ENCODE measurements around the gene AURKAIP1.

Gene AURKAIP1

DNA sequence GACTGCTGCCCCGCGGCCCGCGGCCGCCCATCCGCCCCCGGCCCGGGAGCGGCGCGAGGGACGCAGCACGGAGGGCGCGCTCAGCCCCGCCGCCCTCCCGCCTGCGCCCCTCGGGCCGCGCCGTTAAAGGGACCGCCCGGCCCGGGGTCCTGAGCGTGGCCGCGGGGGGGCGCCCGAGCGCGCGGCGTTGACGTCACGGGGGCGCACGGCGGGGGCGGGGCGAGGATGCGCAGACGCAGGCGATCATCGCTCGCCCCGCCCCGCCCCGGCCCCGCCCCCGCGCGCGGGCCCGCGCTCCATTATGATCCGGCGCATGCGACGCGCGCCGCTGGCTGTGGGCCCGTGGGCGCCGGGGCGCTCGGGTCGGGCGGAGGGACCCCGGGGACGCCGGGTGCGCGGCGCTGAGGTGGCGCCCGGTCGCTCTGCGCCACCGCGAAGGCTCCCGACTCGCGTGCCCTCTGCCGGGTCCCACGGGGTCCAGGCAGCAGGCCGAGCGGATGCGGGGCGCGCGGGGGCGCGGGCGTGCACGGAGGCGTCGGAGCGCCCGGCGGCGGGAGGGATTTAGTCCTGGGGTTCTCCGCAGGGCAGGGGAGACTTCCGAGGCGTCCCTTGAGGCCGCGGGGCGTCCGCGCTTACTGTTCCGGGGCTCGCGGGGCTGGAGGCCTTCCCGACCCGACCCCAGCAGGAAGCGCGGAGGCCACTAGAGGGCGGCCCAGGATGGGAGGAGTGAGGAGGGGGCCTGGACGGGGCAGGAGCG is 25.6 kb downstream of the AURKAIP1 start, which contains the start of gene DVL1:
TSS of gene DVL1 (minus strand) at position 163 of the 757 bp plus-strand sequence. CDS start 353 bp downstream, outside the sequence.
- H4K20me1 ChIP-seq (ENCODE audit: insufficient read depth, low read length) = peaks cover 28% of the 10 kb centered on the region; the same call in 1 of the 2 replicates
- no peaks in the 10 kb centered on the region for H3K36me3 ChIP-seq (replicated peaks; ENCODE audit: low read depth, low read length)
- peaks cover 19% of the 10 kb centered on the region for H3K4me1 ChIP-seq (ENCODE audit: low read length)
- peak within 1 kb of the TSS; percentile 97 for H3K9ac ChIP-seq (ENCODE audit: low read length)
- H3K4me3 ChIP-seq (ENCODE audit: low read length) = peak within 1 kb of the TSS; percentile 99
- H3K79me2 ChIP-seq (ENCODE audit: low read length) = peaks cover 45% of the 10 kb centered on the region
- peak within 1 kb of the TSS; percentile 81 for H3K4me2 ChIP-seq (ENCODE audit: low read length)
- no peaks in the 10 kb centered on the region for H3K9me3 ChIP-seq (ENCODE audit: insufficient read depth, low read length)
- TF ChIP-seq EZH2phosphoT487 (IDR thresholded peaks at IDR 0.05; ENCODE audit: low read depth) = no peak
- TF ChIP-seq, protein P1, sequence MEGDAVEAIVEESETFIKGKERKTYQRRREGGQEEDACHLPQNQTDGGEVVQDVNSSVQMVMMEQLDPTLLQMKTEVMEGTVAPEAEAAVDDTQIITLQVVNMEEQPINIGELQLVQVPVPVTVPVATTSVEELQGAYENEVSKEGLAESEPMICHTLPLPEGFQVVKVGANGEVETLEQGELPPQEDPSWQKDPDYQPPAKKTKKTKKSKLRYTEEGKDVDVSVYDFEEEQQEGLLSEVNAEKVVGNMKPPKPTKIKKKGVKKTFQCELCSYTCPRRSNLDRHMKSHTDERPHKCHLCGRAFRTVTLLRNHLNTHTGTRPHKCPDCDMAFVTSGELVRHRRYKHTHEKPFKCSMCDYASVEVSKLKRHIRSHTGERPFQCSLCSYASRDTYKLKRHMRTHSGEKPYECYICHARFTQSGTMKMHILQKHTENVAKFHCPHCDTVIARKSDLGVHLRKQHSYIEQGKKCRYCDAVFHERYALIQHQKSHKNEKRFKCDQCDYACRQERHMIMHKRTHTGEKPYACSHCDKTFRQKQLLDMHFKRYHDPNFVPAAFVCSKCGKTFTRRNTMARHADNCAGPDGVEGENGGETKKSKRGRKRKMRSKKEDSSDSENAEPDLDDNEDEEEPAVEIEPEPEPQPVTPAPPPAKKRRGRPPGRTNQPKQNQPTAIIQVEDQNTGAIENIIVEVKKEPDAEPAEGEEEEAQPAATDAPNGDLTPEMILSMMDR (IDR thresholded peaks at IDR 0.05; ENCODE audit: low read depth, low read length) = peak; percentile 44
- H3K27ac ChIP-seq (ENCODE audit: low read length) = peak within 1 kb of the TSS; percentile 75
- no peaks in the 10 kb centered on the region for H3K27me3 ChIP-seq (ENCODE audit: low read depth, low read length)
- H2AFZ ChIP-seq (ENCODE audit: low read depth, low read length) = peak within 1 kb of the TSS; percentile 79; the same call in 1 of the 2 replicates

DNA sequence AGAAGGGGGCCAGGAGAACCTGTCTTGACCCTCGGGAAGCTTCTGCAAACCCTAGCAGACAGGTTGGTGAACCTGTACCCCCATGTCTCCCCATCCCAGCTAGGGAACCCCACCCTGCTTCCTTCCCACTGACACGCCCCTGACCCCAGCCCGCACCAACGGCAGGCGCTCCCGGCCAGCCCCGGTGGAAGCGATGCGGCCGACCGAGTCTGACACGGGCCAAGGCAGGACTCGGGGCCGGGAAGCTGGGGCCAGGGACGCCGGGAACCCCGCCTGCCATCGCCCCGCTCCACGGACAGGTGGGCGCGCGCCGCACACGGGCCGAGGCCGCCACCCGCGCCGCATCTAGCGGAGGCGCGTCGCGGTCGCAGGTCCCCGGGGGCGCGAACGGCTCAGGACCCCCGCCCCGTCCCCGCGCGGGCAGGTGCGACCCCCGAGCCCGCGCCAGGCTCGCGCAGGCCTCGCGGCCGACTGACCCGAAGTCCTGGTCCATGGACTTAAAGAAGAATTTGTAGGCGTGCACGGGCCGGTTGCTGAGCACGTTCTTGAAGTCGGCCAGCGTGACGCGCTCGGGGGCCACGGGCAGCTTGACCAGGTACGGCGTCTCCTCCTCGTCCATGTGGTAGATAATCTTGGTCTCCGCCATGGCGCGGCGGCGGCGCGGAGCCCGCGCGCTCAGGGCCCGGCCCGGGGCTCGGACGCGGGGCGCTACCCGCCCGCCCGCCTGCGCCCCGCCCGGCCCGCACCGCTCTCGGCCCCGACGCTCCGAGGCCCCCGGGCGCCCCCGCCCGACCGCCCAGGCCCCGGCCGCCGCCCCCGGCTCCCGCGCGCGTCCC is 26.4 kb downstream of the AURKAIP1 start:
- no peaks in the 10 kb centered on the region for H3K36me3 ChIP-seq (replicated peaks; ENCODE audit: low read depth, low read length)
- H3K9me3 ChIP-seq (ENCODE audit: insufficient read depth, low read length) = no peaks in the 10 kb centered on the region
- H3K27ac ChIP-seq (ENCODE audit: low read length) = no peak overlapping the region
- peaks cover 34% of the 10 kb centered on the region; the same call in 1 of the 2 replicates for H4K20me1 ChIP-seq (ENCODE audit: insufficient read depth, low read length)
- H3K79me2 ChIP-seq (ENCODE audit: low read length) = peaks cover 52% of the 10 kb centered on the region
- H2AFZ ChIP-seq (ENCODE audit: low read depth, low read length) = no peak overlapping the region
- TF ChIP-seq EZH2phosphoT487 (IDR thresholded peaks at IDR 0.05; ENCODE audit: low read depth) = no peak
- TF ChIP-seq, protein P1 (IDR thresholded peaks at IDR 0.05; ENCODE audit: low read depth, low read length) = no peak
- H3K4me2 ChIP-seq (ENCODE audit: low read length) = peak overlapping the region; percentile 81
- H3K27me3 ChIP-seq (ENCODE audit: low read depth, low read length) = no peaks in the 10 kb centered on the region
- peaks cover 19% of the 10 kb centered on the region for H3K4me1 ChIP-seq (ENCODE audit: low read length)
- peak overlapping the region; percentile 90 for H3K4me3 ChIP-seq (ENCODE audit: low read length)
- H3K9ac ChIP-seq (ENCODE audit: low read length) = peak overlapping the region; percentile 82

DNA sequence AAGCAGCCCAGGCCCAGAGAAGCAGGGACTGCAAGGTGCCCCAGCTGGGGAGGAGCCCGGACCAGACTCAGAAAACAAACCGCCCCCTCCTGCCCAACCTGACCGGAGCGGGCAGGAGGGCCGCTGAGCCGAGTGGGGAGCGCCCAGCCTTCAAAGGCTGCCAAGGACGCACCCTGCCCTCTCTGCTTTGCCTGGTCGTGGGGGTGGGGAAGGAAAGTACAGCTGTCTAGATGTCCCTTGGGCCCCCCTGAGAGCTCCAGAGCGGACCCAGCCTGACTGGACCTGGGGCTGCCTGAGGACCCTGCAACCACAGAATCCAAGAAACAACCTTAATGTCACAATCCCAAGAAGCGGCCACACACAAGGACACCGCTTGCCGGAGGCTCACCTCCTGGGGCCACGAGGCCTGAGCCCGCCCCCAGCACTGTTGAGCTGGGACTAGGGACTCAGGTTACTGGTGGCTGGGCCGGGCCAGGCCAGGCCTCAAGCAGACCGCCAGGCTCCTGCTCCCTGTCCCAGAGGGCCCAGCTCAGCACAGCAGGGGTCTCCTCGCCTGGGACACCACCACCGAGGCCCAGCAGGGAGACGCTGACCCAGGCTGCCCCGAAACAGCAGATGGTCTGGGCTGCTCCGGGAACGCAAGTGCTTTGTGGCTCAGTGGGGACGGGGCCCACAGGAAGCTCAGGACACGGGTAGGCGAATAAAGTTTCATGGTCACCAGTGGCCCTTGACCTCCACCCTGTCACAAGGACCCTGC is 27.2 kb downstream of the AURKAIP1 start:
- Histone ChIP-seq H3K9me3 (ENCODE audit: insufficient read depth, low read length) (no peaks in the 10 kb centered on the region), H3K79me2 (ENCODE audit: low read length) (peaks cover 56% of the 10 kb centered on the region), H2AFZ (ENCODE audit: low read depth, low read length) (no peak overlapping the region), H3K4me3 (ENCODE audit: low read length) (peak overlapping the region; percentile 90), H3K4me1 (ENCODE audit: low read length) (peaks cover 12% of the 10 kb centered on the region), H3K36me3 (replicated peaks; ENCODE audit: low read depth, low read length) (no peaks in the 10 kb centered on the region), H3K27ac (ENCODE audit: low read length) (no peak overlapping the region), H3K27me3 (ENCODE audit: low read depth, low read length) (no peaks in the 10 kb centered on the region), H4K20me1 (ENCODE audit: insufficient read depth, low read length) (peaks cover 34% of the 10 kb centered on the region; the same call in 1 of the 2 replicates), H3K4me2 (ENCODE audit: low read length) (peak overlapping the region; percentile 81), H3K9ac (ENCODE audit: low read length) (peak overlapping the region; percentile 82)
- TF ChIP-seq, protein P1 (IDR thresholded peaks at IDR 0.05; ENCODE audit: low read depth, low read length) = no peak
- no peak for TF ChIP-seq EZH2phosphoT487 (IDR thresholded peaks at IDR 0.05; ENCODE audit: low read depth)

Data from OCI-LY3 (cell line).